HFF-Myc (cell line): ENCODE measurements around the gene SNX22.

Source experiments
- DNase-seq: peaks from one replicate; pipeline ENCODE4 v3.0.0-alpha.2; 2011; ENCODE audit warnings: low read depth; ENCODE audit errors: extremely low read depth
- H3K4me3 ChIP-seq: replicated peaks from 2 replicates; pipeline ENCODE4 v1.5.1; 2011; ENCODE audit warnings: low read depth, mild to moderate bottlenecking, control low read depth, low read length
- CTCF ChIP-seq: IDR thresholded peaks from 2 replicates; pipeline ENCODE4 v1.5.1; 2012; ENCODE audit warnings: mild to moderate bottlenecking, low read depth, low read length, control low read depth; ENCODE audit errors: missing control alignments

Gene SNX22

GRCh38 chr15:64187396-64188191 is 36.1 kb downstream of the SNX22 start:
- no peak overlapping the region for H3K4me3 ChIP-seq
- TF ChIP-seq CTCF = no peak
- DNase-seq = no peak

- no peak for DNase-seq
- no peak overlapping the region for H3K4me3 ChIP-seq
- no peak for TF ChIP-seq CTCF
These were observed 40.7 kb downstream of the SNX22 start for GRCh38 chr15:64191971-64192830.

GRCh38 chr15:64193971-64194370 is 42.4 kb downstream of the SNX22 start:
- no peak for DNase-seq
- no peak for TF ChIP-seq CTCF
- H3K4me3 ChIP-seq = no peak overlapping the region

GRCh38 chr15:64197425-64197824 is 45.9 kb downstream of the SNX22 start:
- TF ChIP-seq CTCF = no peak
- no peak for DNase-seq
- no peak overlapping the region for H3K4me3 ChIP-seq

- TF ChIP-seq CTCF = no peak
- DNase-seq = no peak
- H3K4me3 ChIP-seq = no peak overlapping the region
These were observed 53.7 kb downstream of the SNX22 start for GRCh38 chr15:64205202-64205601.
